Activated naive CD4-positive, alpha-beta T cell treated with anti-CD3 and anti-CD28 coated beads for 36 hours (primary cell): ENCODE data around the gene C3orf52. TPM values are rescaled to one million over a fixed set of nuclear protein-coding genes. Genes with fewer than 3 reads are reported as not detected.
A peak's percentile ranks its signal among the peaks of the same experiment; 100 is the strongest.

Experiments used
- CTCF ChIA-PET: fragments of 350-600 bp; sonication (Branson Sonifier 250); formaldehyde crosslinking; loops from one replicate; lab custom pipeline; 2021; ENCODE audit warnings: antibody characterized with exemption; lab: Charles Lee
- DNase-seq: peaks from one replicate; pipeline ENCODE4 v3.0.0-alpha.2; 2020
- H3K27ac Mint-ChIP-seq: one replicate; pipeline ENCODE4 v1.8.0; 2021; ENCODE audit warnings: mild to moderate bottlenecking, mixed read lengths
- H3K27me3 Mint-ChIP-seq: one replicate; pipeline ENCODE4 v1.8.0; 2021; ENCODE audit warnings: low read depth, mixed read lengths
- H3K36me3 Mint-ChIP-seq: one replicate; pipeline ENCODE4 v1.8.0; 2021; ENCODE audit warnings: low read depth, mixed read lengths
- H3K4me1 Mint-ChIP-seq: one replicate; pipeline ENCODE4 v1.8.0; 2021; ENCODE audit warnings: low read depth, mixed read lengths
- H3K4me3 Mint-ChIP-seq: one replicate; pipeline ENCODE4 v1.8.0; 2021; ENCODE audit warnings: mild to moderate bottlenecking, moderate library complexity, mixed read lengths
- H3K9me3 Mint-ChIP-seq: one replicate; pipeline ENCODE4 v1.8.0; 2021; ENCODE audit warnings: mixed read lengths
- intact Hi-C: fragments of 100-400 bp; cut with micrococcal nuclease; formaldehyde crosslinking; loops from one replicate; pipeline ENCODE4 v1.15.1; 2023
- total RNA-seq, 2 experiments: library from RNA; stranded (reverse); gene quantifications; one replicate each; pipeline ENCODE4 v1.2.3, GENCODE V29; 2021

Gene C3orf52
- total RNA-seq, 2 experiments from 2014 or later = 3.1 to 3.8 TPM

DNA sequence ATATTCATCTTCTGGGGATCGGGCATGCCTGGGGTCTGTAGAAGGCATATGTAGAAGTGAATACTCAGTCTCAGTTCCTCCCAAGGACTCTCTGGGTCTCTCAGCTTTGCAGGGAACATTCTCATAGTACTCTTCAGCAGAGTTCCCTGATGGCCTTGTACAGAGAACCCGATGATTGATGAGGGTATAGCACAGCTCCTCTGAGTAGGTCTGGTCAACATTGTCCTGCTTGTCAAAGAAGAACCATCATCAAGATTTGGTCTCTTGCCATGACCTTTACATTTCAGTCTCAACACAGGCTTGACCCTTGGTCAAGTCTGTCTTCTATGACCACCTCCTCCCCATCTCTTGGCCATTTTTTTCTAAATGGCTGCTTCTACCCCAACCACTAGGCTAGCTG is 37.4 kb downstream of the C3orf52 start:
- Mint-ChIP-seq H3K27ac (no peak overlapping the region), H3K4me3 (no peak overlapping the region), H3K9me3 (no peaks in the 10 kb centered on the region), H3K27me3 (no peaks in the 10 kb centered on the region), H3K4me1 (peaks cover 54% of the 10 kb centered on the region), H3K36me3 (peaks cover 21% of the 10 kb centered on the region)
- intact Hi-C loops = no loop called here
- CTCF ChIA-PET = interaction anchor here (1.6 to 3.7 kb wide), 2 partner anchors 12 to 14 kb away, joined by 4 to 19 read pairs; no protein-coding TSS in a partner anchor
- DNase-seq = no peak

GRCh38 chr3:112124907-112125607 is 38.9 kb downstream of the C3orf52 start:
- H3K9me3 Mint-ChIP-seq = no peaks in the 10 kb centered on the region
- intact Hi-C loops = loop anchor here (5.0 kb wide), 1 partner anchor 552 kb away; no protein-coding TSS in a partner anchor
- peaks cover 56% of the 10 kb centered on the region for H3K4me1 Mint-ChIP-seq
- peaks cover 19% of the 10 kb centered on the region for H3K36me3 Mint-ChIP-seq
- DNase-seq = no peak
- CTCF ChIA-PET = interaction anchor here (1.4 to 3.7 kb wide), 4 partner anchors 10 to 14 kb away, joined by 4 to 19 read pairs (median 6); no protein-coding TSS in a partner anchor
- no peak overlapping the region for H3K27ac Mint-ChIP-seq
- H3K4me3 Mint-ChIP-seq = no peak overlapping the region
- no peaks in the 10 kb centered on the region for H3K27me3 Mint-ChIP-seq

GRCh38 chr3:112126511-112126911 is 40.3 kb downstream of the C3orf52 start:
- H3K36me3 Mint-ChIP-seq = peaks cover 19% of the 10 kb centered on the region
- intact Hi-C loops = loop anchor here (2.0 to 5.0 kb wide), 2 partner anchors 14 to 551 kb away; no protein-coding TSS in a partner anchor
- H3K4me1 Mint-ChIP-seq = peaks cover 55% of the 10 kb centered on the region
- no peak for DNase-seq
- H3K27me3 Mint-ChIP-seq = no peaks in the 10 kb centered on the region
- CTCF ChIA-PET = interaction anchor here (1.1 to 3.1 kb wide), 2 partner anchors 13 to 15 kb away, joined by 4 to 13 read pairs; no protein-coding TSS in a partner anchor
- peak overlapping the region; percentile 20 for H3K4me3 Mint-ChIP-seq
- peak overlapping the region; percentile 59 for H3K27ac Mint-ChIP-seq
- no peaks in the 10 kb centered on the region for H3K9me3 Mint-ChIP-seq

GRCh38 chr3:112127522-112128494 is 41.6 kb downstream of the C3orf52 start:
- Mint-ChIP-seq H3K27ac (peak overlapping the region; percentile 76), H3K9me3 (no peaks in the 10 kb centered on the region), H3K4me3 (peak overlapping the region; percentile 49), H3K4me1 (peaks cover 61% of the 10 kb centered on the region), H3K36me3 (peaks cover 16% of the 10 kb centered on the region), H3K27me3 (no peaks in the 10 kb centered on the region)
- CTCF ChIA-PET = interaction anchor here (0.5 to 3.1 kb wide), 5 partner anchors 9 to 720 kb away, joined by 3 to 13 read pairs (median 4); no protein-coding TSS in a partner anchor
- DNase-seq = no peak
- intact Hi-C loops = loop anchor here (2.0 to 5.0 kb wide), 2 partner anchors 15 to 549 kb away; no protein-coding TSS in a partner anchor

GRCh38 chr3:112128843-112129727 is 42.9 kb downstream of the C3orf52 start:
- intact Hi-C loops = loop anchor here (1.0 to 5.0 kb wide), 4 partner anchors 14 to 548 kb away; partner anchors contain the start of gene SLC35A5
- H3K36me3 Mint-ChIP-seq = peaks cover 8% of the 10 kb centered on the region
- H3K27me3 Mint-ChIP-seq = no peaks in the 10 kb centered on the region
- DNase-seq = peak; percentile 82
- peak overlapping the region; percentile 76 for H3K27ac Mint-ChIP-seq
- H3K4me3 Mint-ChIP-seq = peak overlapping the region; percentile 4
- H3K9me3 Mint-ChIP-seq = no peaks in the 10 kb centered on the region
- peaks cover 74% of the 10 kb centered on the region for H3K4me1 Mint-ChIP-seq
- CTCF ChIA-PET = interaction anchor here (1.7 to 3.1 kb wide), 3 partner anchors 8 to 17 kb away, joined by 4 to 13 read pairs (median 5); no protein-coding TSS in a partner anchor

- Mint-ChIP-seq H3K36me3 (peaks cover 3% of the 10 kb centered on the region), H3K27me3 (no peaks in the 10 kb centered on the region), H3K27ac (peak overlapping the region; percentile 76), H3K4me1 (peaks cover 84% of the 10 kb centered on the region), H3K4me3 (peak overlapping the region; percentile 0), H3K9me3 (no peaks in the 10 kb centered on the region)
- DNase-seq = no peak
- CTCF ChIA-PET = interaction anchor here (0.8 to 2.5 kb wide), 4 partner anchors 9 to 163 kb away, joined by 3 to 7 read pairs (median 5); partner anchors contain the start of gene SLC9C1
- intact Hi-C loops = loop anchor here (1.0 to 5.0 kb wide), 7 partner anchors 13 to 877 kb away; partner anchors contain the start of genes CD200R1, CD96 and SLC35A5
Measured at GRCh38 chr3:112129925-112130637, 43.9 kb downstream of the C3orf52 start.

- intact Hi-C loops = loop anchor here (5.0 kb wide), 3 partner anchors 588 to 877 kb away; partner anchors contain the start of genes CD200R1 and CD96
- Mint-ChIP-seq H3K4me1 (peaks cover 89% of the 10 kb centered on the region), H3K4me3 (peak overlapping the region; percentile 0), H3K27me3 (no peaks in the 10 kb centered on the region), H3K36me3 (no peaks in the 10 kb centered on the region), H3K9me3 (no peaks in the 10 kb centered on the region), H3K27ac (peak overlapping the region; percentile 76)
- no peak for DNase-seq
- CTCF ChIA-PET = interaction anchor here (0.8 to 2.5 kb wide), 3 partner anchors 9 to 163 kb away, joined by 3 to 7 read pairs (median 5); partner anchors contain the start of gene SLC9C1
Measured at GRCh38 chr3:112130638-112130993, 44.4 kb downstream of the C3orf52 start.

- Mint-ChIP-seq H3K27ac (peak overlapping the region; percentile 11), H3K4me3 (peak overlapping the region; percentile 25)
Measured at GRCh38 chr3:112131111-112131510, 44.9 kb downstream of the C3orf52 start.

DNA sequence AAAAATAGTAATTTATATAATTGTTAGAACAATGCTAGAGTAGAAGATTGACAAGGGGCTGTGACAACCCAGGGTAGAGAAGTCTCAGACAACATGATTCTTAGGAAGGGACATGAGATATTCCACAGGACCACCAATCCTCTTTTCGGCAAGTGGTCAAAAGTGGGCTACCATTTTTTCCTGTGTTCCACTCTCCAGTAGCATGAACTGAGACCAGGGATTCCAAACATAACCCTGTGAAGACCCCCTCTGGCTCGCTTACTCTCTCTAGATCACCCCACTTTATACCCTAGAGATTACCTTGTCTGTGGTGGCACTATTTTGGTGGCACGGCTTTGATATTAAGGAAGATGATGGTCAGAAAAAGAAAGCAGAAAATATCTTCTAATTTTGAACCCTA is 45.9 kb downstream of the C3orf52 start:
- CTCF ChIA-PET = interaction anchor here (0.6 to 2.5 kb wide), 2 partner anchors 43 to 161 kb away, joined by 3 to 7 read pairs; partner anchors contain the start of gene SLC9C1
- DNase-seq = no peak
- Mint-ChIP-seq H3K27ac (peak overlapping the region; percentile 90), H3K4me1 (peaks cover 89% of the 10 kb centered on the region), H3K27me3 (no peaks in the 10 kb centered on the region), H3K36me3 (no peaks in the 10 kb centered on the region), H3K9me3 (no peaks in the 10 kb centered on the region), H3K4me3 (peak overlapping the region; percentile 85)
- intact Hi-C loops = loop anchor here (2.0 to 5.0 kb wide), 5 partner anchors 35 to 875 kb away; partner anchors contain the start of genes CD200R1 and CD96

More at GRCh38 chr3:112131111-112131510, 44.9 kb downstream of the C3orf52 start:
- DNase-seq = no peak
- Mint-ChIP-seq H3K27me3 (no peaks in the 10 kb centered on the region), H3K4me1 (peaks cover 91% of the 10 kb centered on the region), H3K9me3 (no peaks in the 10 kb centered on the region), H3K36me3 (no peaks in the 10 kb centered on the region)
- intact Hi-C loops = loop anchor here (5.0 kb wide), 3 partner anchors 589 to 876 kb away; partner anchors contain the start of genes CD200R1 and CD96
- CTCF ChIA-PET = interaction anchor here (0.6 to 2.5 kb wide), 4 partner anchors 20 to 686 kb away, joined by 3 to 7 read pairs (median 4); partner anchors contain the start of gene SLC9C1

DNA sequence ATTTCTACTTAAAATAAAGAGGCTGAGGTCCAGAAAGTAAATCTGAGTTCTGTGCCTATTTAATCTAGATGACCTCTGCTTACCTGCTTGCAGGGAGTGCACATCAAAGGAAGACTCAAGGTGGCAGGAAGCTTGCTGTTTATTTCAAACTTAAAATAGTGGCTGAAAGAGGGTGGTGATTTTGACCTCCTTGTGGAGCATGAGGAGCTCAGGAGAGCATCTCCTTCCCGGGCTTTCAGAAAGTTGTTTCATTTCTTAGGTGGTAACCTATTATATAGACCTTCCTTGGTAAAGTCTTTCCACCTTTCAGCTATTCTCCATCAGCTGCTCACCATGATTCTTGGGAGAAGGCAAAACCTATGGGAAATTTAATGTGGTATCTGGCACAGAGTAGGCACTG is 46.4 kb downstream of the C3orf52 start:
- Mint-ChIP-seq H3K27ac (peak overlapping the region; percentile 90), H3K27me3 (no peaks in the 10 kb centered on the region), H3K4me3 (peak overlapping the region; percentile 85), H3K4me1 (peaks cover 89% of the 10 kb centered on the region), H3K9me3 (no peaks in the 10 kb centered on the region), H3K36me3 (no peaks in the 10 kb centered on the region)
- DNase-seq = no peak
- CTCF ChIA-PET = interaction anchor here (1.1 to 2.5 kb wide), 4 partner anchors 21 to 200 kb away, joined by 3 to 10 read pairs (median 6); partner anchors contain the start of genes CD200 and SLC9C1
- intact Hi-C loops = loop anchor here (2.0 to 5.0 kb wide), 5 partner anchors 36 to 875 kb away; partner anchors contain the start of genes CD200R1 and CD96
